HG02973 (cell line): ENCODE results near the gene UBE2D3.
A peak's percentile ranks its signal among the peaks of the same experiment; 100 is the strongest.

Source experiments
- ATAC-seq: cut with Tn5 transposase; IDR thresholded peaks from one replicate; pipeline ENCODE4 v1.9.1; 2021; ENCODE audit warnings: moderate library complexity; ENCODE audit not compliant: unreplicated experiment

The UBE2D3 gene

GRCh38 chr4:102792361-102792936 is 34.9 kb downstream of the UBE2D3 start:
- no peak for ATAC-seq

GRCh38 chr4:102791318-102791835 is 36.0 kb downstream of the UBE2D3 start:
- ATAC-seq = no peak

GRCh38 chr4:102789317-102789717 is 38.0 kb downstream of the UBE2D3 start:
- ATAC-seq = no peak

GRCh38 chr4:102787944-102788343 is 39.4 kb downstream of the UBE2D3 start:
- no peak for ATAC-seq

GRCh38 chr4:102787096-102787881 is 40.1 kb downstream of the UBE2D3 start:
- ATAC-seq = no peak

- no peak for ATAC-seq
These were observed 41.1 kb downstream of the UBE2D3 start for GRCh38 chr4:102786279-102786678.

GRCh38 chr4:102783006-102783405 is 44.3 kb downstream of the UBE2D3 start:
- no peak for ATAC-seq

- ATAC-seq = no peak
These were observed 45.8 kb downstream of the UBE2D3 start for GRCh38 chr4:102781570-102781969.

GRCh38 chr4:102780476-102781144 is 46.7 kb downstream of the UBE2D3 start:
- ATAC-seq = peak; percentile 77

- no peak for ATAC-seq
These were observed 48.1 kb downstream of the UBE2D3 start for GRCh38 chr4:102779204-102779603.

GRCh38 chr4:102778720-102779119 is 48.6 kb downstream of the UBE2D3 start:
- no peak for ATAC-seq

- ATAC-seq = no peak
These were observed 51.5 kb downstream of the UBE2D3 start for GRCh38 chr4:102775805-102776204.

GRCh38 chr4:102774254-102774653 is 53.1 kb downstream of the UBE2D3 start:
- no peak for ATAC-seq

GRCh38 chr4:102772738-102773340 is 54.5 kb downstream of the UBE2D3 start:
- no peak for ATAC-seq

GRCh38 chr4:102764901-102765300 is 62.5 kb downstream of the UBE2D3 start:
- ATAC-seq = no peak

GRCh38 chr4:102761906-102762305 is 65.4 kb downstream of the UBE2D3 start:
- no peak for ATAC-seq

- ATAC-seq = no peak
These were observed 66.1 kb downstream of the UBE2D3 start for GRCh38 chr4:102761296-102761701.

- ATAC-seq = peak; percentile 88
These were observed 66.6 kb downstream of the UBE2D3 start, which contains the start of gene MANBA for GRCh38 chr4:102760645-102761295. Gene MANBA (minus strand): TSS chr4:102760968. CDS start chr4:102760894, 74 bp downstream.

GRCh38 chr4:102759831-102760644 is 67.3 kb downstream of the UBE2D3 start:
- ATAC-seq = peak; percentile 53
